IPS-15b (cell line): ENCODE results near the gene SP5.
A peak's percentile ranks its signal among the peaks of the same experiment; 100 is the strongest.
"Not testable (repeated sequence)": the region's sequence is repeated elsewhere in the genome, so short reads cannot be mapped to it uniquely, and the experiment has no call there.

Experiments
- H3K27me3 ChIP-seq: one replicate; pipeline ENCODE4 v1.6.1; 2013; ENCODE audit warnings: low read length; ENCODE audit not compliant: control insufficient read depth, insufficient read depth
- H3K36me3 ChIP-seq: one replicate; pipeline ENCODE4 v1.6.1; 2013; ENCODE audit warnings: low read length; ENCODE audit not compliant: control insufficient read depth, insufficient read depth
- H3K4me1 ChIP-seq: one replicate; pipeline ENCODE4 v1.6.1; 2013; ENCODE audit warnings: mild to moderate bottlenecking, low read length; ENCODE audit not compliant: control insufficient read depth, insufficient read depth
- H3K4me3 ChIP-seq: one replicate; pipeline ENCODE4 v1.5.1; 2013; ENCODE audit warnings: low read depth, low read length
- H3K9ac ChIP-seq: one replicate; pipeline ENCODE4 v1.6.1; 2013; ENCODE audit warnings: low read depth, mild to moderate bottlenecking, low read length
- H3K9me3 ChIP-seq: one replicate; pipeline ENCODE4 v1.6.1; 2013; ENCODE audit warnings: mild to moderate bottlenecking, low read length; ENCODE audit not compliant: control insufficient read depth, insufficient read depth

SP5 gene

DNA sequence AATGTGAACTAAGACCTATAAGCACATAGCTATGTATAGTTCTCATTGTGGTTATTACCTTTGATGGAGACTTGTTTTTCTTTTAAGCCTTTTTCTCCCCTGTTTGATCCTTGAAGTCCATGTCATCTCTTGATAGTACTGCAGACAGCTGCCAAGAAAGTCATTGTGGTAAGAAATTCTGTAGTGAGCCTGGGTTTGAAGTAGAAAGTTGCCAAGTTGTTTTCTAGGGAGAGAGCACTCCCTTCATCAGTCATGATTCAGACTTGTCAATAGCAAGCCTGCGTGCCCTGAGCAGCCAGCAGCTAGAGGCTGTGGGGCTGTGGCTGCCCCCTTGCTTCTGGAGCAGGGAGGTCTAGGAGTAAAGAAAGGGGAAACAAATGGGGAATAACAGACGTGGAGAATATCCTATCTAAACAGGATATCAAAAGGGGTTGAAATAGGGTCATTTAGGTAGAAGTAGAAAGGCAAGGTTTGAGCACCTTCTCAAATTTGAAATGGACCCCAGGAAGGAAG lies 8.4 kb downstream of the SP5 start:
- no peaks in the 10 kb centered on the region for H3K9me3 ChIP-seq
- no peaks in the 10 kb centered on the region for H3K4me1 ChIP-seq
- no peaks in the 10 kb centered on the region for H3K36me3 ChIP-seq
- H3K27me3 ChIP-seq: peaks cover 36% of the 10 kb centered on the region
- no peak overlapping the region for H3K9ac ChIP-seq
- H3K4me3 ChIP-seq: no peak overlapping the region

DNA sequence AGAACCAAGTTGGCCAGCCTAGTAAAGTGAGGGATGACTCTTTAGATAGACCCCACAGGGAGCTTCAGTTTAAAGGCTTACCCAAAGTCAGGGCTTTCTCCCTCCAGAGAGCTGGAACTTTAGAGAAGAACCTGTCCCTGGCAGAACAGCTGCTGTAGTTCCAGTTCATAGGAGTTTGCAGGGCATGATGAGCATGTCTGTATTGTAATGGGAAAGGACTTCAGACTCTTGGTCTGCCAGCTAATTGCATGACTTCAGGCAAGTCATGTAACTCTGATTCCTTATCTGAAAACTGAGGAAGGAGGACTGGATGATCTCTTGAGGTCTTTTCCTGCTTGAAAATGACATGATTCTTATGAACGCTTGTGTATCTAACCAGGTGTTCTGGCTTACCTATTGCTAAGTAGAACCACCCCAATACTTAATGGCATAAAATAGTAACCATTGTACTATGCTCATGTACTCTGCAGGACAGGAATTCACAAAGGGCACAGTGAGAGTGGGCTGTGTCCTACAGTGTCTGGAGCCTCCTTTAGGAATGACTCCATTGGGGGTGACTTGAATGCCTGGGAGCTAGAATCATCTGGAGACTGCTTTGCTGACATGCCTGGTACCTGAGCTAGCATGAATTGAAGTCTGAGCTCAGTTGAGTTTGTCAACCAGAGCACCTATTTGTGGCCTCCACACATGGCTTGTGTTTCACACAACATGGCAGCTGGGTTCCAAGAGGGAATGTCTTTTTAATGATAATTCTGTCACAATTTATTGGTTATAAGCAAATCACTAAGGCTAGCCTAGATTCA lies 18.9 kb downstream of the SP5 start:
- H3K4me1 ChIP-seq: no peaks in the 10 kb centered on the region
- no peaks in the 10 kb centered on the region for H3K9me3 ChIP-seq
- H3K27me3 ChIP-seq: no peaks in the 10 kb centered on the region
- no peak overlapping the region for H3K9ac ChIP-seq
- no peaks in the 10 kb centered on the region for H3K36me3 ChIP-seq
- no peak overlapping the region for H3K4me3 ChIP-seq

- not testable (repeated sequence) for H3K27me3 ChIP-seq, H3K9me3 ChIP-seq, H3K4me1 ChIP-seq, H3K9ac ChIP-seq, H3K4me3 ChIP-seq, H3K36me3 ChIP-seq
These were observed 19.5 kb downstream of the SP5 start for GRCh38 chr2:170734601-170735000.

GRCh38 chr2:170736628-170737027 lies 21.5 kb downstream of the SP5 start:
- H3K9ac ChIP-seq: no peak overlapping the region
- no peak overlapping the region for H3K4me3 ChIP-seq
- H3K4me1 ChIP-seq: no peaks in the 10 kb centered on the region
- no peaks in the 10 kb centered on the region for H3K9me3 ChIP-seq
- no peaks in the 10 kb centered on the region for H3K36me3 ChIP-seq
- no peaks in the 10 kb centered on the region for H3K27me3 ChIP-seq

GRCh38 chr2:170737406-170737805 lies 22.3 kb downstream of the SP5 start:
- H3K4me1 ChIP-seq: no peaks in the 10 kb centered on the region
- H3K4me3 ChIP-seq: no peak overlapping the region
- H3K36me3 ChIP-seq: no peaks in the 10 kb centered on the region
- no peaks in the 10 kb centered on the region for H3K9me3 ChIP-seq
- H3K27me3 ChIP-seq: no peaks in the 10 kb centered on the region
- no peak overlapping the region for H3K9ac ChIP-seq

DNA sequence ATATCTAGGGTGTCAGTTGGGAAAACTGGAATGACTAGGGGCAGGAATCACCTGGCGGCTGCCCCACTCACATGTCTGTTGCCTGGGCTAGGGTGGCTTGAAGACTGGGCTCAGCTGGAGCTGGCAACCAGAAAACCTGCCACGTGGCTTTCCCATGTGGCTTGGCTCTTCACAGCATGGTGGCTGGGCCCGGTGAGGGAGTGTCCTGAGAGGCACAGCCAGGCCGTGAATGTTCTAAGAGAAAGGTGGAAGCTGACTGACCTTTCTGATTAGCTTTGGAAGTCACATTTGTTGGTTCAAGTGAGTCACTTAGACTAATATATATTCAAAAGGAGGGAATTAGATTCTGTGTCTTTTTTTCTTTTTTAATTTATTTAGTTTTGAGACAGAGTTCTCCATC lies 22.7 kb downstream of the SP5 start:
- Histone ChIP-seq H3K9me3 (no peaks in the 10 kb centered on the region), H3K27me3 (no peaks in the 10 kb centered on the region)

DNA sequence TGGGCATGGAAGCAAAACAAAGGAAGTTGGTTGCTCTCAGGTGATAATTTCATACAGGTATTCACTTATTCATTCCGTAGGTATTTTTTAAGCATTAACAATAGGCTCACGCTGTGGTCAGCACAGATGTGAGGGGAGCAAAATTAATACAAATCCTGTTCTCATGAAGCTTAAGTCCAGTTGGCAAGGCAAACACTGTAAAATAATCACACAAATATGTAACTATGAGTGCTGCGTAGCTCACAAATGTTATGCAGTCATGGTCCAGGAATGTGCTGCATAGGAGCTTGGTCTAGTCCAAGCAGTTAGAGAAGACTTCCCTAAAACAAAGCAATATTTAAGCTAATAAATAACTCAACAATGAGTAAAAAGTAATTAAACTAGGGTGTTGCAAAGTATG lies 23.9 kb downstream of the SP5 start:
- no peaks in the 10 kb centered on the region for H3K4me1 ChIP-seq
- no peaks in the 10 kb centered on the region for H3K27me3 ChIP-seq
- H3K9me3 ChIP-seq: no peaks in the 10 kb centered on the region
- no peaks in the 10 kb centered on the region for H3K36me3 ChIP-seq
- no peak overlapping the region for H3K9ac ChIP-seq
- H3K4me3 ChIP-seq: no peak overlapping the region

More for the DNA sequence above, 22.7 kb downstream of the SP5 start:
- Histone ChIP-seq H3K4me1 (no peaks in the 10 kb centered on the region), H3K9ac (no peak overlapping the region), H3K36me3 (no peaks in the 10 kb centered on the region), H3K4me3 (no peak overlapping the region)

DNA sequence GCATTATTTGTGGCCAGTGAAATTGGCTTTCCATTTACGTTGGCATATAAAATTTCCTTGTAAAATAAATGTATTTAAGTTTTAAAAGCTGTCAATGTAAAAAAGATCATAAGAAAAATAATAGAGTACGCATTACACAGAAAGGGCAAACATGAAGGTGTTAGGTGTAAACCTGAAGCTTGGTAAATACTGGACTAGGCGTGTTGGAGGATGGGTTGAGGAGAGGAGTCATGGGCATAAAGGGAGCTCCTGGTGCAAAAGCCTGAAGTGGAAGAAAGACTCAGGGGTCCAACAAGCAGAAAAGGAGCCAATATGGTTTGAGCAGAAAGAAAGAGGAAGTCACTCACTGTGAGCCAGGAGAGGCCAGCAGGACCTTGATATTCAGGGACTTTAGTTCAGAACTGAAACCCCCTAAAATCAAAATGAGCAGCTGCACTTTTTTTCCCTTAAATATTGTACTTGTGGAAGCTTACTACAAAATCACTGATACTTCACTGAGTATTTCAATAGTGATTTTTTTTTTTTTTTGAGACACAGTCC lies 24.4 kb downstream of the SP5 start:
- Histone ChIP-seq H3K36me3 (no peaks in the 10 kb centered on the region), H3K9me3 (no peaks in the 10 kb centered on the region), H3K4me3 (no peak overlapping the region), H3K4me1 (no peaks in the 10 kb centered on the region), H3K9ac (no peak overlapping the region), H3K27me3 (no peaks in the 10 kb centered on the region)

- Histone ChIP-seq H3K9ac (peak overlapping the region; percentile 1), H3K4me1 (no peaks in the 10 kb centered on the region), H3K4me3 (no peak overlapping the region), H3K27me3 (no peaks in the 10 kb centered on the region), H3K36me3 (no peaks in the 10 kb centered on the region), H3K9me3 (no peaks in the 10 kb centered on the region)
These were observed 25.5 kb downstream of the SP5 start for GRCh38 chr2:170740660-170741059.

DNA sequence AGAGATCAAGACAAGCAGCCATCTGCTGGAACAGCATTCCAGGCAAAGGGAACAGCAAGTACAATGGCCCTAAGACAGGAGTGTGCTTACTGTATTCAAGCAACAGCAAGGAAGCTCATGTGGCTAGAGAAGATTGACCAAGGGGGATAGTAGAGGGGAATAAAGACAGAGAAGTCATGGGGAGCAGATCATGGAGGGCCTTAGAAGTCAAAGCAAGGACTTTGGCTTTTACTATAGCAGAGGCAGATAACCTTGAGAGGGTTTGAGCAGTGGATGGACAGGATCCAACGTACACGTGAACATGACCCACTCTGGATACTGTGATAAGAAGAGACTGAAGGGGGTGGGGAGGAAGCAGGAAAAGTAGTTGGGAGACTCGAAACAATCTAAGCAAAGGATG lies 26.9 kb downstream of the SP5 start:
- no peaks in the 10 kb centered on the region for H3K9me3 ChIP-seq
- H3K4me3 ChIP-seq: no peak overlapping the region
- no peaks in the 10 kb centered on the region for H3K27me3 ChIP-seq
- H3K9ac ChIP-seq: no peak overlapping the region
- H3K36me3 ChIP-seq: no peaks in the 10 kb centered on the region
- H3K4me1 ChIP-seq: no peaks in the 10 kb centered on the region

- no peak overlapping the region for H3K9ac ChIP-seq
- no peak overlapping the region for H3K4me3 ChIP-seq
- no peaks in the 10 kb centered on the region for H3K27me3 ChIP-seq
- H3K4me1 ChIP-seq: no peaks in the 10 kb centered on the region
- no peaks in the 10 kb centered on the region for H3K9me3 ChIP-seq
- H3K36me3 ChIP-seq: no peaks in the 10 kb centered on the region
These were observed 27.9 kb downstream of the SP5 start for GRCh38 chr2:170742896-170743529.
